ENCODE data around the gene CYREN. TPM values are rescaled to one million over a fixed set of nuclear protein-coding genes. Genes with fewer than 3 reads are reported as not detected.
A peak's percentile ranks its signal among the peaks of the same experiment; 100 is the strongest.
"Not testable (repeated sequence)": the region's sequence is repeated elsewhere in the genome, so short reads cannot be mapped to it uniquely, and the experiment has no call there.

Gene CYREN
- total and polyA plus RNA-seq, 2 experiments from 2014 or later = 43.3 to 45.9 TPM

- no peak overlapping the region for H3K4me3 ChIP-seq
- H3K36me3 ChIP-seq = no peaks in the 10 kb centered on the region
- DNase-seq (ENCODE audit: low read depth in 1 of 2, low spot score in 1 of 2) = no peak
- H3K4me1 ChIP-seq (ENCODE audit: low read depth) = no peaks in the 10 kb centered on the region
- H3K9me3 ChIP-seq (ENCODE audit: low read depth) = no peaks in the 10 kb centered on the region
- H3K27ac ChIP-seq = no peak overlapping the region
- H3K27me3 ChIP-seq = no peaks in the 10 kb centered on the region
- TF ChIP-seq CTCF (IDR thresholded peaks at IDR 0.05; ENCODE audit: low read depth, low read length) = no peak
Measured at GRCh38 chr7:135174941-135175340, 4.4 kb upstream of the CYREN start.

- H3K36me3 ChIP-seq; H3K27me3 ChIP-seq; H3K4me3 ChIP-seq; DNase-seq (ENCODE audit: low read depth in 1 of 2, low spot score in 1 of 2); H3K27ac ChIP-seq; H3K4me1 ChIP-seq (ENCODE audit: low read depth); H3K9me3 ChIP-seq (ENCODE audit: low read depth): not testable (repeated sequence)
Measured at GRCh38 chr7:135173916-135174315, 3.4 kb upstream of the CYREN start.

- not testable (repeated sequence) for H3K4me3 ChIP-seq; H3K9me3 ChIP-seq (ENCODE audit: low read depth); H3K27me3 ChIP-seq; H3K36me3 ChIP-seq; H3K4me1 ChIP-seq (ENCODE audit: low read depth)
- DNase-seq (ENCODE audit: low read depth in 1 of 2, low spot score in 1 of 2) = peak; percentile 25 to 38
- H3K27ac ChIP-seq = peak overlapping the region; percentile 94
Measured at GRCh38 chr7:135171581-135172291, 1.2 kb upstream of the CYREN start.

- peak overlapping the region; percentile 94 for H3K27ac ChIP-seq
- DNase-seq (ENCODE audit: low read depth in 1 of 2, low spot score in 1 of 2) = not testable (repeated sequence)
Measured at GRCh38 chr7:135170998-135171481, 533 bp upstream of the CYREN start.

GRCh38 chr7:135169964-135170273 lies 588 bp downstream of the CYREN start:
- peaks cover 9% of the 10 kb centered on the region for H3K4me1 ChIP-seq (ENCODE audit: low read depth)
- H3K9me3 ChIP-seq (ENCODE audit: low read depth) = no peaks in the 10 kb centered on the region
- H3K27ac ChIP-seq = peak overlapping the region; percentile 94
- H3K4me3 ChIP-seq = peak overlapping the region; percentile 73
- no peak for TF ChIP-seq CTCF (IDR thresholded peaks at IDR 0.05; ENCODE audit: low read depth, low read length)
- H3K36me3 ChIP-seq = peaks cover 16% of the 10 kb centered on the region
- no peak for DNase-seq (ENCODE audit: low read depth in 1 of 2, low spot score in 1 of 2)
- H3K27me3 ChIP-seq = no peaks in the 10 kb centered on the region

More at GRCh38 chr7:135170998-135171481, 533 bp upstream of the CYREN start:
- Histone ChIP-seq H3K36me3 (peaks cover 11% of the 10 kb centered on the region), H3K4me3 (peak overlapping the region; percentile 73)
- not testable (repeated sequence) for H3K4me1 ChIP-seq (ENCODE audit: low read depth); H3K27me3 ChIP-seq; H3K9me3 ChIP-seq (ENCODE audit: low read depth)

GRCh38 chr7:135169141-135169963 lies 1.2 kb downstream of the CYREN start:
- H3K27ac ChIP-seq = peak overlapping the region; percentile 94
- peak; percentile 17 to 40 for DNase-seq (ENCODE audit: low read depth in 1 of 2, low spot score in 1 of 2)

More at GRCh38 chr7:135169141-135169963, 1.2 kb downstream of the CYREN start:
- Histone ChIP-seq H3K4me1 (ENCODE audit: low read depth) (peaks cover 9% of the 10 kb centered on the region), H3K36me3 (peaks cover 16% of the 10 kb centered on the region), H3K9me3 (ENCODE audit: low read depth) (no peaks in the 10 kb centered on the region), H3K27me3 (no peaks in the 10 kb centered on the region), H3K4me3 (peak overlapping the region; percentile 73)
- peak; percentile 51 for TF ChIP-seq CTCF (IDR thresholded peaks at IDR 0.05; ENCODE audit: low read depth, low read length)

Data from cardiac muscle cell (in vitro differentiated cells and primary cell).